DOHH2 (cell line): ENCODE measurements around the gene ZNF746.

Experiments
- H3F3A ChIP-seq: fragments of 200-600 bp; sonication (generic), shearing (Covaris generic); 2 replicates; pipeline ENCODE4 v1.6.0; 2016; ENCODE audit warnings: antibody characterized with exemption, mild to moderate bottlenecking; ENCODE audit not compliant: control insufficient read depth, insufficient read depth
- H3K27ac ChIP-seq: fragments of 200-600 bp; sonication (generic); 2 replicates; pipeline ENCODE4 v1.5.1; 2014; ENCODE audit warnings: low read depth, mild to moderate bottlenecking, low read length, moderate library complexity
- H3K27me3 ChIP-seq: fragments of 200-600 bp; sonication (generic); 2 replicates; pipeline ENCODE4 v1.6.1; 2014; ENCODE audit warnings: mild to moderate bottlenecking, low read length, mixed read lengths; ENCODE audit not compliant: control insufficient read depth
- H3K36me3 ChIP-seq: fragments of 200-600 bp; sonication (generic); 2 replicates; pipeline ENCODE4 v1.6.1; 2014; ENCODE audit warnings: mild to moderate bottlenecking, low read length, moderate library complexity, mixed read lengths; ENCODE audit not compliant: control insufficient read depth
- H3K4me1 ChIP-seq: fragments of 200-600 bp; sonication (generic); 2 replicates; pipeline ENCODE4 v1.6.1; 2014; ENCODE audit warnings: mild to moderate bottlenecking, low read length, mixed read lengths; ENCODE audit not compliant: control insufficient read depth
- H3K4me2 ChIP-seq: fragments of 200-600 bp; sonication (generic); 2 replicates; pipeline ENCODE4 v1.6.0; 2014; ENCODE audit warnings: mild to moderate bottlenecking, low read length, moderate library complexity
- H3K4me3 ChIP-seq: fragments of 200-600 bp; sonication (generic); 2 replicates; pipeline ENCODE4 v1.5.1; 2014; ENCODE audit warnings: mild to moderate bottlenecking, low read length, mixed read lengths
- H3K79me2 ChIP-seq: fragments of 200-600 bp; sonication (generic); 2 replicates; pipeline ENCODE4 v1.6.1; 2014; ENCODE audit warnings: mild to moderate bottlenecking, low read length, mixed read lengths; ENCODE audit not compliant: control insufficient read depth
- H3K9me2 ChIP-seq: fragments of 200-600 bp; sonication (generic); replicated peaks from 2 replicates; pipeline ENCODE4 v1.6.1; 2014; ENCODE audit warnings: mild to moderate bottlenecking, low read length, mixed read lengths; ENCODE audit not compliant: control insufficient read depth
- H3K9me3 ChIP-seq: fragments of 200-600 bp; sonication (generic); 2 replicates; pipeline ENCODE4 v1.6.1; 2014; ENCODE audit warnings: antibody characterized with exemption, low read length, mixed read lengths; ENCODE audit not compliant: control insufficient read depth, insufficient read depth
- H4K20me1 ChIP-seq: fragments of 200-600 bp; sonication (generic); 2 replicates; pipeline ENCODE4 v1.6.0; 2014; ENCODE audit warnings: low read depth, mild to moderate bottlenecking, antibody characterized with exemption, low read length, moderate library complexity; ENCODE audit not compliant: control insufficient read depth, insufficient read depth
- CTCF ChIP-seq: fragments of 200-600 bp; sonication (generic); IDR thresholded peaks from one replicate; pipeline ENCODE4 v1.5.1; 2014; ENCODE audit warnings: antibody characterized with exemption, mild to moderate bottlenecking, low read depth, low read length; ENCODE audit not compliant: poor library complexity, severe bottlenecking
- EZH2phosphoT487 ChIP-seq: fragments of 200-600 bp; sonication (generic); IDR thresholded peaks from 2 replicates; pipeline ENCODE4 v1.6.1; 2017; ENCODE audit warnings: borderline replicate concordance, mild to moderate bottlenecking, antibody characterized with exemption, low read length, moderate library complexity, mixed read lengths

Gene ZNF746

GRCh38 chr7:149497467-149498261, at the start of gene ZNF746:
ZNF746 (minus strand) TSS chr7:149497809; CDS start chr7:149497536, 273 bp downstream.
- Histone ChIP-seq H3F3A (0 out of 2 replicates have a peak, but pooled peaks cover 2% of the 10 kb centered on the region), H3K36me3 (peaks cover 33% of the 10 kb centered on the region), H3K4me1 (peaks cover 37% of the 10 kb centered on the region), H3K9me3 (no peaks in the 10 kb centered on the region), H3K79me2 (peaks cover 27% of the 10 kb centered on the region), H4K20me1 (peaks cover 8% of the 10 kb centered on the region; the same call in 1 of the 2 replicates), H3K4me2 (peak within 1 kb of the TSS; percentile 83), H3K9me2 (no peaks in the 10 kb centered on the region), H3K4me3 (peak within 1 kb of the TSS; percentile 90), H3K27ac (no peak within 1 kb of the TSS; the same call in 1 of the 2 replicates), H3K27me3 (peaks cover 18% of the 10 kb centered on the region)
- TF ChIP-seq CTCF (peak; percentile 35), EZH2phosphoT487 (no peak)

GRCh38 chr7:149547126-149547525, 49.5 kb upstream of the ZNF746 start:
- TF ChIP-seq CTCF (peak; percentile 60), EZH2phosphoT487 (no peak)
- no peaks in the 10 kb centered on the region for H3K4me1 ChIP-seq
- peaks cover 51% of the 10 kb centered on the region for H3K36me3 ChIP-seq

GRCh38 chr7:149546331-149546730, 48.7 kb upstream of the ZNF746 start:
- Histone ChIP-seq H3K9me2 (no peaks in the 10 kb centered on the region), H4K20me1 (no peaks in the 10 kb centered on the region), H3K27me3 (no peaks in the 10 kb centered on the region), H3K9me3 (peaks cover 4% of the 10 kb centered on the region; the same call in 1 of the 2 replicates), H3K4me3 (no peak overlapping the region), H3F3A (peaks cover 4% of the 10 kb centered on the region; the same call in 1 of the 2 replicates), H3K79me2 (no peaks in the 10 kb centered on the region), H3K27ac (no peak overlapping the region), H3K36me3 (peaks cover 45% of the 10 kb centered on the region), H3K4me2 (no peak overlapping the region), H3K4me1 (no peaks in the 10 kb centered on the region)
- no peak for TF ChIP-seq EZH2phosphoT487
- TF ChIP-seq CTCF, result no peak

More at GRCh38 chr7:149547126-149547525, 49.5 kb upstream of the ZNF746 start:
- Histone ChIP-seq H3K4me3 (no peak overlapping the region), H3K79me2 (no peaks in the 10 kb centered on the region), H3F3A (peaks cover 4% of the 10 kb centered on the region; the same call in 1 of the 2 replicates), H3K4me2 (no peak overlapping the region), H4K20me1 (no peaks in the 10 kb centered on the region), H3K9me2 (no peaks in the 10 kb centered on the region), H3K27ac (no peak overlapping the region), H3K9me3 (no peaks in the 10 kb centered on the region), H3K27me3 (no peaks in the 10 kb centered on the region)
